Astrocyte of the spinal cord (primary cell): ENCODE data around the gene GRM8.
A peak's percentile ranks its signal among the peaks of the same experiment; 100 is the strongest.

Experiments used
- DNase-seq: peaks from one replicate; pipeline ENCODE4 v3.0.0; 2011; ENCODE audit warnings: low read depth, low spot score
- H3K4me3 ChIP-seq: 2 replicates; pipeline ENCODE4 v1.5.1; 2011; ENCODE audit warnings: low read depth, mild to moderate bottlenecking, low read length, moderate library complexity
- CTCF ChIP-seq: IDR thresholded peaks from 2 replicates; pipeline ENCODE4 v1.5.1; 2012; ENCODE audit warnings: low read depth, mild to moderate bottlenecking, low read length, inconsistent platforms
- in situ Hi-C: cut with HindIII; loops from 2 replicates; pipeline ENCODE4 v1.10.0; 2017; ENCODE audit warnings: low sequenced_read_pairs

Gene GRM8

GRCh38 chr7:127264219-127264618, 11.5 kb upstream of the GRM8 start:
- no peak for TF ChIP-seq CTCF
- DNase-seq: no peak
- no peak overlapping the region for H3K4me3 ChIP-seq
- in situ Hi-C loops: no loop called here

GRCh38 chr7:127258111-127258510, 5.4 kb upstream of the GRM8 start:
- TF ChIP-seq CTCF: no peak
- no peak for DNase-seq
- H3K4me3 ChIP-seq: no peak overlapping the region
- in situ Hi-C loops: no loop called here

- no peak for TF ChIP-seq CTCF
- no peak for DNase-seq
- H3K4me3 ChIP-seq: no peak overlapping the region
- in situ Hi-C loops: no loop called here
These were observed 4.3 kb upstream of the GRM8 start for GRCh38 chr7:127257086-127257485.

GRCh38 chr7:127256041-127256725, 3.4 kb upstream of the GRM8 start:
- in situ Hi-C loops: no loop called here
- no peak for DNase-seq
- TF ChIP-seq CTCF: no peak

GRCh38 chr7:127254163-127254684, 1.5 kb upstream of the GRM8 start:
- DNase-seq: no peak
- TF ChIP-seq CTCF: no peak
- in situ Hi-C loops: no loop called here
- H3K4me3 ChIP-seq: no peak overlapping the region

More at GRCh38 chr7:127256041-127256725, 3.4 kb upstream of the GRM8 start:
- no peak overlapping the region for H3K4me3 ChIP-seq

GRCh38 chr7:127253281-127254162, 781 bp upstream of the GRM8 start:
- H3K4me3 ChIP-seq: peak overlapping the region; percentile 63
- peak; percentile 87 for TF ChIP-seq CTCF
- peak; percentile 61 for DNase-seq

More at GRCh38 chr7:127253281-127254162, 781 bp upstream of the GRM8 start:
- in situ Hi-C loops: no loop called here
